ENCODE data around the gene CIZ1. TPM values are rescaled to one million over a fixed set of nuclear protein-coding genes. Genes with fewer than 3 reads are reported as not detected.

Gene CIZ1
- total and polyA plus RNA-seq, 9 of the 15 experiments (the other 6 are each of a cell fraction or from before 2014, with no cell fraction given) = 6.6 to 329 (median 87.8) TPM

GRCh38 chr9:128160603-128160987 lies 30.8 kb downstream of the CIZ1 start (continued):
- TF ChIP-seq TRIM25 (IDR thresholded peaks at IDR 0.05; ENCODE audit: borderline replicate concordance) = peak; percentile 94; the same call in 1 of the 2 replicates
- TF ChIP-seq ZNF668 (CRISPR knock-in tag; IDR thresholded peaks at IDR 0.05) = no peak
- peak; percentile 93; the same call in 1 of the 2 replicates for TF ChIP-seq SMARCA5 (IDR thresholded peaks at IDR 0.05)
- no peak for TF ChIP-seq ATF1 (CRISPR knock-in tag; IDR thresholded peaks at IDR 0.05)
- peak; percentile 76 for TF ChIP-seq ATF1 (tag; IDR thresholded peaks at IDR 0.05)
- TF ChIP-seq FOXJ3 (CRISPR knock-in tag; IDR thresholded peaks at IDR 0.05) = no peak
- TF ChIP-seq HSF4 (CRISPR knock-in tag; IDR thresholded peaks at IDR 0.05; ENCODE audit: borderline replicate concordance) = no peak
- TF ChIP-seq SMAD4 (CRISPR knock-in tag; conservative IDR thresholded peaks at IDR 0.05) = peak; percentile 56; the same call in 1 of the 2 replicates
- TF ChIP-seq PPARD (CRISPR knock-in tag; IDR thresholded peaks at IDR 0.05) = no peak
- TF ChIP-seq PTBP1 (IDR thresholded peaks at IDR 0.05; ENCODE audit: low read depth, low read length) = peak; percentile 43; the same call in 1 of the 2 replicates
- TF ChIP-seq ZNF766 (CRISPR knock-in tag; conservative IDR thresholded peaks at IDR 0.05) = no peak
- no peak for TF ChIP-seq JUNB (CRISPR knock-in tag; conservative IDR thresholded peaks at IDR 0.05)
- no peak for TF ChIP-seq ZNF354B (CRISPR knock-in tag; IDR thresholded peaks at IDR 0.05)
- TF ChIP-seq FOXA1 (IDR thresholded peaks at IDR 0.05; ENCODE audit: borderline replicate concordance) = no peak
- no peak for TF ChIP-seq NCOA6 (IDR thresholded peaks at IDR 0.05)
- TF ChIP-seq RBBP5 (IDR thresholded peaks at IDR 0.05; ENCODE audit: borderline replicate concordance, insufficient read depth, low read length, poor library complexity, severe bottlenecking) = peak; percentile 46
- TF ChIP-seq, protein P1, sequence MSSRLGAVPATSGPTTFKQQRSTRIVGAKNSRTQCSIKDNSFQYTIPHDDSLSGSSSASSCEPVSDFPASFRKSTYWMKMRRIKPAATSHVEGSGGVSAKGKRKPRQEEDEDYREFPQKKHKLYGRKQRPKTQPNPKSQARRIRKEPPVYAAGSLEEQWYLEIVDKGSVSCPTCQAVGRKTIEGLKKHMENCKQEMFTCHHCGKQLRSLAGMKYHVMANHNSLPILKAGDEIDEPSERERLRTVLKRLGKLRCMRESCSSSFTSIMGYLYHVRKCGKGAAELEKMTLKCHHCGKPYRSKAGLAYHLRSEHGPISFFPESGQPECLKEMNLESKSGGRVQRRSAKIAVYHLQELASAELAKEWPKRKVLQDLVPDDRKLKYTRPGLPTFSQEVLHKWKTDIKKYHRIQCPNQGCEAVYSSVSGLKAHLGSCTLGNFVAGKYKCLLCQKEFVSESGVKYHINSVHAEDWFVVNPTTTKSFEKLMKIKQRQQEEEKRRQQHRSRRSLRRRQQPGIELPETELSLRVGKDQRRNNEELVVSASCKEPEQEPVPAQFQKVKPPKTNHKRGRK (tag; IDR thresholded peaks at IDR 0.05) = no peak
- no peak for TF ChIP-seq CBX8 (IDR thresholded peaks at IDR 0.05; ENCODE audit: borderline replicate concordance, extremely low read depth, low read depth, low read length, poor library complexity, severe bottlenecking)
- TF ChIP-seq TRIM24 (IDR thresholded peaks at IDR 0.05) = 0 out of 4 replicates have a peak, but pooled peaks of 1 of the 2 experiments have one; percentile 5
- peak in 1 of 2 experiments; percentile 14 for TF ChIP-seq AFF1 (IDR thresholded peaks at IDR 0.05; ENCODE audit: low read depth in 1 of 2, partially characterized antibody in 2 of 2)
- peak in 1 of 2 experiments; percentile 14; a peak in 1 of 4 replicates for TF ChIP-seq MAZ (CRISPR knock-in tag; conservative IDR thresholded peaks at IDR 0.05 in 1 of 2, IDR thresholded peaks at IDR 0.05 in 1 of 2)
- no peak for TF ChIP-seq NR3C1 (CRISPR knock-in tag; IDR thresholded peaks at IDR 0.05)
- TF ChIP-seq ZFP30 (CRISPR knock-in tag; IDR thresholded peaks at IDR 0.05; ENCODE audit: borderline replicate concordance) = no peak

All from K562 (cell line).